KMS-11 (cell line): ENCODE data around the gene TMA16.

Source experiments
- H2AFZ ChIP-seq: fragments of 200-600 bp; sonication (generic); 2 replicates; pipeline ENCODE4 v1.6.1; 2016; ENCODE audit warnings: antibody characterized with exemption, mixed run types, low read depth
- H3K27ac ChIP-seq: fragments of 200-600 bp; sonication (generic); 2 replicates; pipeline ENCODE4 v1.6.1; 2016; ENCODE audit warnings: mild to moderate bottlenecking, mixed run types
- H3K27me3 ChIP-seq: fragments of 200-600 bp; sonication (generic); 2 replicates; pipeline ENCODE4 v1.6.1; 2017; ENCODE audit warnings: mild to moderate bottlenecking, low read depth, mixed run types, moderate library complexity; ENCODE audit not compliant: insufficient read depth
- H3K36me3 ChIP-seq: fragments of 200-600 bp; sonication (generic); 2 replicates; pipeline ENCODE4 v1.6.1; 2017; ENCODE audit warnings: mild to moderate bottlenecking, mixed run types; ENCODE audit not compliant: insufficient read depth
- H3K4me1 ChIP-seq: fragments of 200-600 bp; sonication (generic); 2 replicates; pipeline ENCODE4 v1.6.1; 2016; ENCODE audit warnings: mild to moderate bottlenecking, low read depth, mixed run types; ENCODE audit not compliant: poor library complexity, severe bottlenecking
- H3K4me2 ChIP-seq: fragments of 200-600 bp; sonication (generic); 2 replicates; pipeline ENCODE4 v1.7.0; 2016; ENCODE audit warnings: mild to moderate bottlenecking, mixed run types
- H3K4me3 ChIP-seq: fragments of 200-600 bp; sonication (generic); IDR thresholded peaks from 2 replicates; pipeline ENCODE4 v1.6.1; 2017; ENCODE audit warnings: low read depth, low read length, mixed read lengths; ENCODE audit not compliant: insufficient read depth
- H3K79me2 ChIP-seq: fragments of 200-600 bp; sonication (generic); 2 replicates; pipeline ENCODE4 v1.6.1; 2016; ENCODE audit warnings: low read depth, mixed run types; ENCODE audit not compliant: insufficient read depth
- H3K9ac ChIP-seq: fragments of 200-600 bp; sonication (generic); 2 replicates; pipeline ENCODE4 v1.6.1; 2016; ENCODE audit warnings: mild to moderate bottlenecking, mixed run types
- H4K20me1 ChIP-seq: fragments of 200-600 bp; sonication (generic); 2 replicates; pipeline ENCODE4 v1.6.1; 2016; ENCODE audit warnings: mild to moderate bottlenecking, mixed run types; ENCODE audit not compliant: insufficient read depth
- TF ChIP-seq, protein P1 (sequence below): fragments of 200-600 bp; sonication (generic); conservative IDR thresholded peaks from 2 replicates; pipeline ENCODE4 v1.6.1; 2017; ENCODE audit warnings: low read depth, mild to moderate bottlenecking, antibody characterized with exemption, low read length, moderate library complexity, mixed read lengths

TMA16 gene

GRCh38 chr4:163473576-163473975, 20.9 kb upstream of the TMA16 start, which contains the start of gene TKTL2:
Gene TKTL2 (minus strand): TSS chr4:163473754. CDS start chr4:163473734, 20 bp downstream.
- Histone ChIP-seq H3K27ac (no peak within 1 kb of the TSS), H3K79me2 (no peaks in the 10 kb centered on the region), H3K4me1 (no peaks in the 10 kb centered on the region), H3K4me2 (no peak within 1 kb of the TSS), H3K4me3 (no peak within 1 kb of the TSS), H2AFZ (no peak within 1 kb of the TSS), H4K20me1 (no peaks in the 10 kb centered on the region), H3K36me3 (no peaks in the 10 kb centered on the region), H3K9ac (no peak within 1 kb of the TSS), H3K27me3 (no peaks in the 10 kb centered on the region)
- TF ChIP-seq, protein P1, sequence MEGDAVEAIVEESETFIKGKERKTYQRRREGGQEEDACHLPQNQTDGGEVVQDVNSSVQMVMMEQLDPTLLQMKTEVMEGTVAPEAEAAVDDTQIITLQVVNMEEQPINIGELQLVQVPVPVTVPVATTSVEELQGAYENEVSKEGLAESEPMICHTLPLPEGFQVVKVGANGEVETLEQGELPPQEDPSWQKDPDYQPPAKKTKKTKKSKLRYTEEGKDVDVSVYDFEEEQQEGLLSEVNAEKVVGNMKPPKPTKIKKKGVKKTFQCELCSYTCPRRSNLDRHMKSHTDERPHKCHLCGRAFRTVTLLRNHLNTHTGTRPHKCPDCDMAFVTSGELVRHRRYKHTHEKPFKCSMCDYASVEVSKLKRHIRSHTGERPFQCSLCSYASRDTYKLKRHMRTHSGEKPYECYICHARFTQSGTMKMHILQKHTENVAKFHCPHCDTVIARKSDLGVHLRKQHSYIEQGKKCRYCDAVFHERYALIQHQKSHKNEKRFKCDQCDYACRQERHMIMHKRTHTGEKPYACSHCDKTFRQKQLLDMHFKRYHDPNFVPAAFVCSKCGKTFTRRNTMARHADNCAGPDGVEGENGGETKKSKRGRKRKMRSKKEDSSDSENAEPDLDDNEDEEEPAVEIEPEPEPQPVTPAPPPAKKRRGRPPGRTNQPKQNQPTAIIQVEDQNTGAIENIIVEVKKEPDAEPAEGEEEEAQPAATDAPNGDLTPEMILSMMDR = no peak

- H2AFZ ChIP-seq = no peak overlapping the region
Measured at GRCh38 chr4:163474027-163474426, 20.5 kb upstream of the TMA16 start.

GRCh38 chr4:163476761-163477438, 17.6 kb upstream of the TMA16 start:
- no peak overlapping the region for H2AFZ ChIP-seq
- no peak overlapping the region for H3K4me2 ChIP-seq
- no peak overlapping the region for H3K27ac ChIP-seq
- H3K36me3 ChIP-seq = no peaks in the 10 kb centered on the region
- TF ChIP-seq, protein P1 = no peak
- H3K27me3 ChIP-seq = no peaks in the 10 kb centered on the region
- no peaks in the 10 kb centered on the region for H3K4me1 ChIP-seq
- H3K9ac ChIP-seq = no peak overlapping the region
- no peak overlapping the region for H3K4me3 ChIP-seq
- no peaks in the 10 kb centered on the region for H3K79me2 ChIP-seq
- no peaks in the 10 kb centered on the region for H4K20me1 ChIP-seq

More at GRCh38 chr4:163474027-163474426, 20.5 kb upstream of the TMA16 start:
- Histone ChIP-seq H3K27ac (no peak overlapping the region), H3K27me3 (no peaks in the 10 kb centered on the region), H3K4me1 (no peaks in the 10 kb centered on the region), H3K4me3 (no peak overlapping the region), H3K36me3 (no peaks in the 10 kb centered on the region), H3K79me2 (no peaks in the 10 kb centered on the region), H4K20me1 (no peaks in the 10 kb centered on the region), H3K9ac (no peak overlapping the region), H3K4me2 (no peak overlapping the region)
- TF ChIP-seq, protein P1 = no peak

DNA sequence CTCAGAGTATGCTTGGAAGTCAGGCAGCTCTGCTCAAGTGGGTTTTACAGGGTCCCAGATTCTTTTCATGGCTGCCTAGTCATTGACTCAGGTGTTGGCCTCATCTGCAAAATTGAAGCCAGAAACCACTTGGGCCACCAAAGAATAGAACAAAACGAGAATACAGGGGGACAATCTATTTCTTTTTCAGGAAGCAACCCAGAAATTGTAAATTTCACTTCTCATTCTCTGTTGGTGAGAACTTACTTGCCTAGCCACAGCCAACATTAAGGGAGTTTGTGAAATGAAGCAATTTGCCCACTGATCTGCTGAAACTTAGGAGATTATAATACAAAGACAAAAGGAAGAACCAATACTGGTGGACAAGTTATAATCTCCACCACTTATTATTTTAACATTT, 12.3 kb upstream of the TMA16 start:
- no peaks in the 10 kb centered on the region for H3K4me1 ChIP-seq
- H3K4me3 ChIP-seq = no peak overlapping the region
- H3K4me2 ChIP-seq = no peak overlapping the region
- H2AFZ ChIP-seq = no peak overlapping the region
- H3K79me2 ChIP-seq = no peaks in the 10 kb centered on the region
- no peaks in the 10 kb centered on the region for H3K27me3 ChIP-seq
- no peaks in the 10 kb centered on the region for H3K36me3 ChIP-seq
- H4K20me1 ChIP-seq = no peaks in the 10 kb centered on the region
- TF ChIP-seq, protein P1 = no peak
- H3K9ac ChIP-seq = no peak overlapping the region
- no peak overlapping the region for H3K27ac ChIP-seq
